Neural cell (in vitro differentiated cells): Measurements from ENCODE around the gene ILDR2. TPM values are rescaled to one million over a fixed set of nuclear protein-coding genes. Genes with fewer than 3 reads are reported as not detected.

Source experiments
- H2AFZ ChIP-seq: fragments of 200-600, 300-800 bp; sonication (generic), shearing (Covaris generic); 2 replicates; pipeline ENCODE4 v1.6.0; 2014; ENCODE audit warnings: low read depth, mild to moderate bottlenecking, antibody characterized with exemption, low read length, moderate library complexity
- H3F3A ChIP-seq: fragments of 200-600 bp; shearing (Covaris generic); 2 replicates; pipeline ENCODE4 v1.6.1; 2016; ENCODE audit warnings: mild to moderate bottlenecking, moderate library complexity, mixed read lengths, antibody characterized with exemption, low read length; ENCODE audit not compliant: insufficient read depth, poor library complexity, severe bottlenecking
- H3K27ac ChIP-seq: fragments of 200-600, 300-800 bp; sonication (generic), shearing (Covaris generic); 2 replicates; pipeline ENCODE4 v1.5.1; 2014; ENCODE audit warnings: mild to moderate bottlenecking, low read length, moderate library complexity
- H3K27me3 ChIP-seq: fragments of 300-800, 200-600 bp; sonication (generic), shearing (Covaris generic); 2 replicates; pipeline ENCODE4 v1.6.0; 2014; ENCODE audit warnings: mild to moderate bottlenecking, low read depth, low read length, moderate library complexity; ENCODE audit not compliant: insufficient read depth
- H3K36me3 ChIP-seq: fragments of 300-800, 200-600 bp; sonication (generic), shearing (Covaris generic); 2 replicates; pipeline ENCODE4 v1.5.1; 2014; ENCODE audit warnings: mild to moderate bottlenecking, antibody characterized with exemption, low read length, moderate library complexity; ENCODE audit not compliant: insufficient read depth
- H3K4me2 ChIP-seq: fragments of 300-800, 200-600 bp; sonication (generic), shearing (Covaris generic); 2 replicates; pipeline ENCODE4 v1.6.0; 2014; ENCODE audit warnings: mild to moderate bottlenecking, low read length
- H3K4me3 ChIP-seq: fragments of 300-800, 200-600 bp; sonication (generic), shearing (Covaris generic); 2 replicates; pipeline ENCODE4 v1.5.1; 2014; ENCODE audit warnings: mild to moderate bottlenecking, low read length, moderate library complexity
- H3K79me2 ChIP-seq: fragments of 200-600 bp; shearing (Covaris generic); replicated peaks from 2 replicates; pipeline ENCODE4 v1.6.0; 2014; ENCODE audit warnings: mild to moderate bottlenecking, low read length, moderate library complexity; ENCODE audit not compliant: insufficient read depth
- H3K9ac ChIP-seq: fragments of 300-800, 200-600 bp; sonication (generic), shearing (Covaris generic); 2 replicates; pipeline ENCODE4 v1.6.1; 2016; ENCODE audit warnings: mild to moderate bottlenecking, low read length, mixed read lengths
- H3K9me2 ChIP-seq: fragments of 200-600 bp; shearing (Covaris generic); 2 replicates; pipeline ENCODE4 v1.6.1; 2016; ENCODE audit warnings: mild to moderate bottlenecking, low read length, mixed read lengths; ENCODE audit not compliant: insufficient read depth
- H3K9me3 ChIP-seq: fragments of 200-600, 300-800 bp; sonication (generic), shearing (Covaris generic); 2 replicates; pipeline ENCODE4 v1.6.1; 2016; ENCODE audit warnings: mild to moderate bottlenecking, mixed run types, low read length, moderate library complexity, mixed read lengths
- H4K20me1 ChIP-seq: fragments of 200-600 bp; shearing (Covaris generic); 2 replicates; pipeline ENCODE4 v1.6.1; 2016; ENCODE audit warnings: mild to moderate bottlenecking, mixed run types; ENCODE audit not compliant: insufficient read depth
- EP300 ChIP-seq: fragments of 450-650 bp; conservative IDR thresholded peaks from 2 replicates; pipeline ENCODE4 v1.6.1; 2014; ENCODE audit warnings: antibody characterized with exemption, mild to moderate bottlenecking, moderate library complexity; ENCODE audit not compliant: poor library complexity, severe bottlenecking
- EZH2 ChIP-seq: fragments of 200-600, 300-800 bp; shearing (Covaris generic), sonication (generic); IDR thresholded peaks from 2 replicates; pipeline ENCODE4 v1.6.1; 2014; ENCODE audit warnings: antibody characterized with exemption, low read length, borderline replicate concordance, mild to moderate bottlenecking; ENCODE audit not compliant: insufficient read depth, poor library complexity, severe bottlenecking
- MXI1 ChIP-seq: fragments of 450-650 bp; conservative IDR thresholded peaks from 2 replicates; pipeline ENCODE4 v1.6.1; 2014; ENCODE audit warnings: antibody characterized with exemption, mild to moderate bottlenecking; ENCODE audit not compliant: poor library complexity, severe bottlenecking
- POLR2AphosphoS5 ChIP-seq: IDR thresholded peaks from 2 replicates; pipeline ENCODE4 v1.6.1; 2012
- RAD21 ChIP-seq: fragments of 450-650 bp; conservative IDR thresholded peaks from 2 replicates; pipeline ENCODE4 v1.6.1; 2014; ENCODE audit warnings: antibody characterized with exemption, mild to moderate bottlenecking, moderate library complexity
- SMC3 ChIP-seq: fragments of 450-650 bp; conservative IDR thresholded peaks from 2 replicates; pipeline ENCODE4 v1.6.1; 2014; ENCODE audit warnings: antibody characterized with exemption, mild to moderate bottlenecking, moderate library complexity; ENCODE audit not compliant: poor library complexity
- TAF1 ChIP-seq: IDR thresholded peaks from 2 replicates; pipeline ENCODE4 v1.6.1; 2012; ENCODE audit warnings: low read depth
- polyA plus RNA-seq: library from polyadenylated mRNA; depleted of rRNA; stranded (reverse); fragments of >200 nt; gene quantifications from 2 replicates; pipeline ENCODE4 v1.2.3, GENCODE V29; 2014
- TF ChIP-seq, protein P1 (sequence below): fragments of 450-650 bp; IDR thresholded peaks from 2 replicates; pipeline ENCODE4 v1.5.1; 2014; ENCODE audit warnings: antibody characterized with exemption, mild to moderate bottlenecking, moderate library complexity; ENCODE audit not compliant: poor library complexity, severe bottlenecking
- TF ChIP-seq, protein P2 (sequence below): IDR thresholded peaks from 2 replicates; pipeline ENCODE4 v1.6.1; 2012; ENCODE audit warnings: borderline replicate concordance

Gene ILDR2
- polyA plus RNA-seq, 1 donor from 2014 or later, result 6.8 TPM

DNA sequence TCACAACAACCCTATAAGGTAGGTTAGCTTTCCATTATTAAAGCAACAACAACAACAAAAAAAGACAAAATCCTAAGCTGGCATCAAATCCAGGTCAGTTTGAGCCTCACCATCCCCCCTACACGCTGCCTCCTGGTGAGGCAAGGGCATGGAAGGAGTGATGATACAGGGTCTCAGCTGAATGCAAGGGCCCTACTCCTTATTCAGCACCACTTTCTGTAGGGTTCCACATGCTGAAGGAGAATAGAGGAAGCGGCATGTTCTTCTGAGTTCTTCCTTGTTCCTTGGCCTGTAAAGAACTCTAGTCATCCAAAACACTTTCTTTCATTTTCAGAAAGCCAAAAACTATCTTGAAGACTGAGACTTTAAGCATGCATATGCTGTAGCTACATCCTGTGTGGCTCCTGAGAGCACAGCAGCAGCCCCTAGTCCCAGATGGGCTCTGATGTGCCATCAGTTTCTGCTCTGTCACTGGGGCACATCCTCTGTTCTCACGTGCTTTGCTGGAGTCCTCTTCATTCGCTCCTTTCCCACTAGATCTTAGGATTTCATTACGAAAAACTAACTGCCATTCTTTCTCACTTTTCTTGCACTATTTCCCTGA lies 6.2 kb downstream of the ILDR2 start:
- H3K4me3 ChIP-seq, result no peak overlapping the region
- H2AFZ ChIP-seq, result no peak overlapping the region
- no peaks in the 10 kb centered on the region for H3K36me3 ChIP-seq
- no peak overlapping the region for H3K27ac ChIP-seq
- no peaks in the 10 kb centered on the region for H3K9me2 ChIP-seq
- no peak overlapping the region for H3K9ac ChIP-seq
- no peaks in the 10 kb centered on the region for H3K9me3 ChIP-seq
- no peaks in the 10 kb centered on the region for H3K79me2 ChIP-seq
- no peak overlapping the region for H3K4me2 ChIP-seq
- TF ChIP-seq, protein P1, sequence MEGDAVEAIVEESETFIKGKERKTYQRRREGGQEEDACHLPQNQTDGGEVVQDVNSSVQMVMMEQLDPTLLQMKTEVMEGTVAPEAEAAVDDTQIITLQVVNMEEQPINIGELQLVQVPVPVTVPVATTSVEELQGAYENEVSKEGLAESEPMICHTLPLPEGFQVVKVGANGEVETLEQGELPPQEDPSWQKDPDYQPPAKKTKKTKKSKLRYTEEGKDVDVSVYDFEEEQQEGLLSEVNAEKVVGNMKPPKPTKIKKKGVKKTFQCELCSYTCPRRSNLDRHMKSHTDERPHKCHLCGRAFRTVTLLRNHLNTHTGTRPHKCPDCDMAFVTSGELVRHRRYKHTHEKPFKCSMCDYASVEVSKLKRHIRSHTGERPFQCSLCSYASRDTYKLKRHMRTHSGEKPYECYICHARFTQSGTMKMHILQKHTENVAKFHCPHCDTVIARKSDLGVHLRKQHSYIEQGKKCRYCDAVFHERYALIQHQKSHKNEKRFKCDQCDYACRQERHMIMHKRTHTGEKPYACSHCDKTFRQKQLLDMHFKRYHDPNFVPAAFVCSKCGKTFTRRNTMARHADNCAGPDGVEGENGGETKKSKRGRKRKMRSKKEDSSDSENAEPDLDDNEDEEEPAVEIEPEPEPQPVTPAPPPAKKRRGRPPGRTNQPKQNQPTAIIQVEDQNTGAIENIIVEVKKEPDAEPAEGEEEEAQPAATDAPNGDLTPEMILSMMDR, result no peak
- TF ChIP-seq EZH2, result no peak
- TF ChIP-seq TAF1, result no peak
- TF ChIP-seq POLR2AphosphoS5, result no peak
- TF ChIP-seq MXI1, result no peak
- no peak for TF ChIP-seq EP300
- TF ChIP-seq, protein P2, sequence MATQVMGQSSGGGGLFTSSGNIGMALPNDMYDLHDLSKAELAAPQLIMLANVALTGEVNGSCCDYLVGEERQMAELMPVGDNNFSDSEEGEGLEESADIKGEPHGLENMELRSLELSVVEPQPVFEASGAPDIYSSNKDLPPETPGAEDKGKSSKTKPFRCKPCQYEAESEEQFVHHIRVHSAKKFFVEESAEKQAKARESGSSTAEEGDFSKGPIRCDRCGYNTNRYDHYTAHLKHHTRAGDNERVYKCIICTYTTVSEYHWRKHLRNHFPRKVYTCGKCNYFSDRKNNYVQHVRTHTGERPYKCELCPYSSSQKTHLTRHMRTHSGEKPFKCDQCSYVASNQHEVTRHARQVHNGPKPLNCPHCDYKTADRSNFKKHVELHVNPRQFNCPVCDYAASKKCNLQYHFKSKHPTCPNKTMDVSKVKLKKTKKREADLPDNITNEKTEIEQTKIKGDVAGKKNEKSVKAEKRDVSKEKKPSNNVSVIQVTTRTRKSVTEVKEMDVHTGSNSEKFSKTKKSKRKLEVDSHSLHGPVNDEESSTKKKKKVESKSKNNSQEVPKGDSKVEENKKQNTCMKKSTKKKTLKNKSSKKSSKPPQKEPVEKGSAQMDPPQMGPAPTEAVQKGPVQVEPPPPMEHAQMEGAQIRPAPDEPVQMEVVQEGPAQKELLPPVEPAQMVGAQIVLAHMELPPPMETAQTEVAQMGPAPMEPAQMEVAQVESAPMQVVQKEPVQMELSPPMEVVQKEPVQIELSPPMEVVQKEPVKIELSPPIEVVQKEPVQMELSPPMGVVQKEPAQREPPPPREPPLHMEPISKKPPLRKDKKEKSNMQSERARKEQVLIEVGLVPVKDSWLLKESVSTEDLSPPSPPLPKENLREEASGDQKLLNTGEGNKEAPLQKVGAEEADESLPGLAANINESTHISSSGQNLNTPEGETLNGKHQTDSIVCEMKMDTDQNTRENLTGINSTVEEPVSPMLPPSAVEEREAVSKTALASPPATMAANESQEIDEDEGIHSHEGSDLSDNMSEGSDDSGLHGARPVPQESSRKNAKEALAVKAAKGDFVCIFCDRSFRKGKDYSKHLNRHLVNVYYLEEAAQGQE, result no peak
- no peak for TF ChIP-seq RAD21
- no peak for TF ChIP-seq SMC3
- H3F3A ChIP-seq, result no peaks in the 10 kb centered on the region
- no peaks in the 10 kb centered on the region for H4K20me1 ChIP-seq
- peaks cover 2% of the 10 kb centered on the region for H3K27me3 ChIP-seq

DNA sequence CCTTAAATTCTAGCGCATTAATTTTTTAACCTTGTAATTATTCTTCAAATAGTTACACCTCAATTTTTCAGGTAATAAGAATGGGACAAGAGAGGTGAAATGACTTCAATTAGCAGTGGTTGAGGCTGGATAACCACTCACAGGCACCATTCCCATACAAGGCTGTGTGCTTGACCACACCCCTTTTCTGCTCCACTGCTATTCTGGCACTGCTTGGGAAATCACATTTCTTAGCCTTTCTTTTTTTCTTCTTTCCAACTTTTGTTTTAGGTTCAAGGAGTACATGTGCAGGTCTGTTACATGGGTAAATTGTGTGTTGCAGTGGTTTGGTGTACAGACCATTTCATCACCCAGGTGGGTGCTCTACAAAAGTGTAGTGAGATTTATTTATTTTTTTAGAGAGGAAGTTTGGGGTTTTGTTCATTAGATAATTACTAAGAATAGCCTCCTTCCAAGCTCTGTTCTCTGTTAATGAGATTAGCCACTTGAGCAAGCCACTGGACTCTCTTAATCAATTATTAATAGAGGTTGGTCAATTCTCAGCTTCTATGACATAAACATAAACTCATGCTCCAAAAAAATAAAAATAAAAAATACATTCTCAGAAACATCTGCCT lies 14.4 kb downstream of the ILDR2 start:
- Histone ChIP-seq H2AFZ (no peak overlapping the region), H3K36me3 (no peaks in the 10 kb centered on the region), H4K20me1 (no peaks in the 10 kb centered on the region), H3K27ac (no peak overlapping the region), H3K4me3 (no peak overlapping the region), H3K9me3 (no peaks in the 10 kb centered on the region), H3K9me2 (no peaks in the 10 kb centered on the region), H3K9ac (no peak overlapping the region), H3F3A (no peaks in the 10 kb centered on the region), H3K4me2 (no peak overlapping the region), H3K79me2 (no peaks in the 10 kb centered on the region), H3K27me3 (no peaks in the 10 kb centered on the region)
- TF ChIP-seq RAD21 (no peak), MXI1 (no peak), TAF1 (no peak), EZH2 (no peak), SMC3 (no peak), POLR2AphosphoS5 (no peak), EP300 (no peak)
- TF ChIP-seq, protein P2, result no peak
- TF ChIP-seq, protein P1, result no peak
